DMS114 treated with DMSO at 0.1 percent for 48 hours (cell line): ENCODE measurements around the gene WDR64.

Experiments used
- DNase-seq: peaks from one replicate; lab custom pipeline; 2025; ENCODE audit not compliant: unreplicated experiment; lab: John Stamatoyannopoulos, UW

The WDR64 gene

DNA sequence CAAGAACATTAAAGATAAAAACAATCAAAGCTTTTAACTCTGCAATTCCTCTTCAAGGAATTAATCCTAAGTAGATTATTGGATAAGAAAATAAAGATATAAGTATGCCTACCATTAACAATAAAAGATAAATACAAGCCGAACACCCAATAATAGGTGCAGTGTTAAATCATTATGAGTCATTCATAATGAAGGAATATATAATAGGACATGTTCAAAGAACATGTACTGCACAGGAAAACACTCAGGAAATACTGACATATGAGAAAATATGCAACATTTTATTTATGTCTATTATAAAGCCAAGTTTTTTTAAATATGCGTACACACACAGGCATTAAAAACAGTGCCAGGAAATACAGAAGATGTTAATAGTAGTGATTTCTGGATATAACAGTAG is 184.9 kb downstream of the WDR64 start:
- no peak for DNase-seq

DNA sequence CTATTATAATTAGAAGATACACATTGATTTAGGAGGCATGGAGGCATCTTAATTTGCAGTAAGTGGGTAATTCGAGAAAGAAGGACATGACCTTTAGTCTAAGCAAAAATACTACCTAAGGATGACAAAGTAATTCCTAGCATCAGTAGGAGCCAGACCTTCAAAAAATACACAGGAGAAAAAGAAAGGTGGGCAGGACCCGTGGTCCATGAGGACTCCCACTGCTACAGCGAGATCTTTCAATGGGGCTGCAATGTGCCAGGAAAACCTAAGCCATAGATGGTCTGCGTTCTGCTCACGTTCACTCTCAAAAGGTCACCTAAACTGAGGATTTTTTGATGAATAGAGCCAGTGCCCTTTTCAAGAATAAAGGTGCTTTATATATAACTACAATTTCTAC is 185.3 kb downstream of the WDR64 start:
- DNase-seq = no peak

DNA sequence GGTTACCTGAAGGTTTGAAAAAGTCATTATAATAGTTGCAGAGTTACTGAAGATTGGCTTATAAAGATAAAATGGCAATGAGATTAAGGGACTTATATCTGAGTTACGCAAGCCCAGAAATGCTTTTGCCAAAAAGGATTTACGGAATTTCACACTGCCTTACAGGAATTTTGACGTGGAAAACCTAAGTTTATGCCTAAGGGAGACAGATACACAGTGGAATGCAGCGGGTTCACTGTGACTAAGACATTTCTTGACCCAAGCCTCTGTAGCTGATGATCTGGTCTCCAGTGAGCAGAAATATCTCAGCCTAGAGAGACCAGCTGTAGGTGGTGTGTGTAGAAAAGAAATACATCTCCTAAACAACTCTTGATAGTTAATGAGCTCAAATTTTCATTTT is 185.8 kb downstream of the WDR64 start:
- DNase-seq = no peak

DNA sequence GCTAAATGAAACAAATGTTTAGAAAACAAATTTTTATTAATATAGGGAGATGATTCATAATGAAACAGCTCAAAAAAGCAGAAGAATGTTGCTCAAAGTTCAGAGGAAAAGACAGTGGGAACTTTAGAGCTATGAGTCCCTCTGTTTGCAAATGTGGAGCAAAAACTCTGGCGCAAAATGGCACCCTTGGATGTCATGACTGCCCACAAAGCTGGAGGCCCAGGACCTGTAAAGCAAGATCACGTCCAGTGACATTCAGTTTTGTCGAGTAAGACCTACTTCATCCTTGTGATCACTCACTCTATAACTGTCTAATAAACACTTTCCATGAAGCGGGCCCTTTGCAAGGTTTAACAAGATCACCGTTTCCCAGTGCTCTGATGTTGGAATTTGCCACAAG is 186.8 kb downstream of the WDR64 start:
- no peak for DNase-seq

DNA sequence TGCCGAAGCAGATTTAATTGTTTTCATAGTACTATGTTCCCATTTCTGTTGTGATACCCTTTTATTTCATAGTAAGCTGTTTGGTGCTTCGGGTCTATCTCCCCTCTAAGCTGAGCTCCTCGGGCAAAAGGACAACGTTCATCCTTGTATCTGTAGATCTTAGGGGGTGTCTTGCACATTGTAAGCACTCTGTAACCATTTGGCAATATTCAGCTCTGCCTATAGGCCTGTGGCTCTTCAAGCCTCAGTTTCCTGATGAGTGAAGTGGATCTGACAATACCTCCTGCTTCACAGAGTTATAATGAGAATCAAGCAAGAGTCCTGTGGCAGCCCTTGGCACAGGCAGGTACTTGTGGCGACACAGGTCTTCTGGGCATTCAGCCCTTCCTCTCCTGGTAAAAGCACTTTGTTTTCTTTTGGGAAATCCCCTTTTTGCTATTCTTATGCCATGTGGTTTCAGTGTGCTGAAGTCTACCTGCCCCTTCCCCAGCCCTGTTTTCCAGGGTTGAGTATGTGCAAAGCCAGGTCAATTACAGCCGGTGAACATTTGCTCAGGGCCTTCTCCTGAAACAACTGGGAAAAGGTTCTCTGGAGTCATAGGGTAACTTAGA is 187.4 kb downstream of the WDR64 start:
- no peak for DNase-seq

DNA sequence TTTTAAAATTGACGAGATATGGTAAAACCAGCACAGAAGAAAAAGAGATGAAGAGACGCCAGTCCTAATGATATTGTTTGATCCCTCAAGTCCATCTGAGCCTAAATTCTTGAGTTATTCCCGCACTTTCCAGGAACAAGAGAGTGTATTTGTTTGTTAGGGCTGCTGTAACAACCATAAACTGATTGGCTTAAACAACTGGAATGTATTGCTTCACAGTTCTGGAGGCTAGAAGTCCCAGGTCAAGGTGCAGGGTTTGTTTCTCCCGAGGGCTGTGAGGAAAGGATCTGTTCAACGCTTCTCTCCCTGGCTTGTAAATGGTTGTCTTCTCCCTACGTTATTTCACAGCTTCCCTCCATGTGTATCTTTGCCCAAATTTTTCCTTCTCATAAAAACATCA is 188.1 kb downstream of the WDR64 start:
- DNase-seq = no peak

DNA sequence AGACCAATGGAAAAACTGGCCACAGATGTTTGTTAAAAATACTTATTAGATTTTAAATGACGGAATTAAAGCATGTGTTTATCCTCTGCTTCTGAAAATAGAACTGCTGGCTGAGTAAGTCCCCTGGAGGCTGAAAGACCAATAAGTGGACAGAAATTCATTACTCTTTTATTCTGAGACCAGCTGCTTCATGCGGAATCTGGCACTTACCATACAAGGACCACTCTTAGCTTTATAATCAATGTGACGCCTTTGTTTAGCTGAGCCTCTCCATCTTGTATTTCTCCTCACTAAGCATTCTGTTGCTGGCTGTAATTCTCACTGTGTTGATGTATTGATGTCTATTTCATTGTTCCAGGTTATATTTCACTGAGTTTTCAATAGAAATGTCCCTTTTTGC is 189.6 kb downstream of the WDR64 start:
- DNase-seq = no peak

DNA sequence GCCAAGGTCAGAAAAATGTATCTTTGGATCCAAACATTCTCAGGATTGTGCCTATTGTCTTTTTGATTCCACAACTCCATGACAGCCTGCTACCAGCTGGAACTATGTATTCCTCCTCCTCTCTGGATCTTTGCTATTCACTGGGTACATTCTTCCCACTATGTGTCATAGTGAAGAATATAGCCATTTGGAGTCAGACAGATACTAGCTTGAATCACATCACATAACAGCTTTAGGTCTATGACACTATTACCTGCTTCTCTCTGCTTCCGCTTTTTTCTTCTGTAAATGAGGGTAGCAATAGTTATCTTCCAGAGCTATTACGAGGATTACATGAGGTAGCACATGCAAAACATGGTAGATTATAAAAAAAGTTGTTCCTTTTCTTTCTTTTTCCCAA is 190.5 kb downstream of the WDR64 start:
- no peak for DNase-seq

DNA sequence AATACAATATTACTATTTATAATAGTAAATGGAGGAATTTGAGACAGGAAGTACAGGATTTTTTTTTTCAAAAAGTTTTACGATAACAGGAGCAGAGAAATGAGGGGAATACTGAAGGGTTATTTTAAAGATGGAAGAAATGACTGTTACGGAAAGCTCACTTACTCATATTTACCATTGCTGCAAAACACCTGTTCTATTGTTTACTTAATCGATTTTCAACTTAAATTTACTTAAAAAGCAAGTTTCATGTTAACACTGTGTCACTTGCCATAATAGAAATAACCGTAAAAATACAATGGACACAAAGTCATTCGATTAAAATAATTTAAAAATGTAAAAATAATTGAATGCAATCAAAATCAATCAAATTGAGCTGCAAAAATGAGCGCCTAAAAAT is 192.5 kb downstream of the WDR64 start:
- no peak for DNase-seq

DNA sequence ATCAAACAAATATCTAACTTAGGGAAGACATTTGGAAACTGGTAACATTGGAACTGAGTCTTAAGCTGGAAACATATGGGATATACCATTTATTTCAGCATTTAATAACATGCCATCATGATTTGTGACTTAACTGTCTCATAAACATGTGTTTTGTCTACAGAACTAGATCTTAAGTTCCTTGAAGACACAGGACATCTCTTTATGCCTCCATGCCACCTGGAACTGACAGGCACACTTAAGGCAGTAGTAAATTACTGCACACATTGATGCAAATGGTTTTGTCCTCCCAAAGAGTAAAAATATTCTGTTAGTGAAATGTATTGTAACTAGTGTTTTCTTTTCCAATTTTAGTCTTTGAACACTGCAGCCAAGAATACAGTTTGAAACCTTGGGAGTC is 194.3 kb downstream of the WDR64 start:
- no peak for DNase-seq

DNA sequence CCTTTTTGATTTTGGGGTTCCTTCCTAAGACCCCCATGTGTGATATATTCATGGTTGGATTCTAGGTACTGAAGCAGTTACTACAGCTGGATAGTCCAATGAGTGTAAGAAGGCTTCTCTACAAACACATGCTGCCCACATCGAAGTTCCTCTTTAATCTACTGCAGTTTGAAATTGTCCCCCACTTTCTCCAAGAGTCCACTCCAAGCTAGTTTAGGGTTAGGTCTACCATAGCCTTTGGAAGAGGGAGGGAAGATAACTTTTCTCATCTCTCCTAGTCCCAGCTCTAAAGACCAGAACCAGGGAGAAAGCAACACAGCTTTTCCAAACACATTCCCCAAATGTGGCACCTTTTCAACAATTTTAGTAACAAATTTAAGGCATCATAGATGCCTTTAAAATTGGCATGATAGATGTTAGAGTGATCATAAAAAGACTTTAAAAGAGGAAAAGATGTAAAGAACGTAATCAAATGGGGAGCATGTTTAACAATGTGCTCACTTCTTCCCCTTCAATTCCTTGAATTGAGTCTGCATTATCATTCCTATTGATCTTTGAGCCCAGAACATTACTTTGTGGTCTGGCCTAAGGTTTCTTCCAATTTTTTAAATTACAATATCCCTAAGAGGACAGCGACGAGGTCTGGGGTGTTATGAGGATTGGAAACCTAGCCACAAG is 194.9 kb downstream of the WDR64 start:
- DNase-seq = no peak

DNA sequence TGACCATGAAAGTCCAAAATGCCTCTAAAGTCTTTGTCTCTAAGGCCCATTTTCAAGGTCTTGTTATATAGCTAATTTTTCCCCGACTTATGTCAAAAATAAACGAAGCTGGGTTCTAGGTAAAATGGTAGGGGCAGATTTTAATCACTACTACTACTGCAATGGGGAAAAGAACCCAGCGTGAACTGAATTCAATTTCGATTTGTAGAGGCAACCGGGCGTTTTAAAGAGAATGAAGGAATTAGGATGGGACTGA is 195.4 kb downstream of the WDR64 start:
- DNase-seq = no peak

DNA sequence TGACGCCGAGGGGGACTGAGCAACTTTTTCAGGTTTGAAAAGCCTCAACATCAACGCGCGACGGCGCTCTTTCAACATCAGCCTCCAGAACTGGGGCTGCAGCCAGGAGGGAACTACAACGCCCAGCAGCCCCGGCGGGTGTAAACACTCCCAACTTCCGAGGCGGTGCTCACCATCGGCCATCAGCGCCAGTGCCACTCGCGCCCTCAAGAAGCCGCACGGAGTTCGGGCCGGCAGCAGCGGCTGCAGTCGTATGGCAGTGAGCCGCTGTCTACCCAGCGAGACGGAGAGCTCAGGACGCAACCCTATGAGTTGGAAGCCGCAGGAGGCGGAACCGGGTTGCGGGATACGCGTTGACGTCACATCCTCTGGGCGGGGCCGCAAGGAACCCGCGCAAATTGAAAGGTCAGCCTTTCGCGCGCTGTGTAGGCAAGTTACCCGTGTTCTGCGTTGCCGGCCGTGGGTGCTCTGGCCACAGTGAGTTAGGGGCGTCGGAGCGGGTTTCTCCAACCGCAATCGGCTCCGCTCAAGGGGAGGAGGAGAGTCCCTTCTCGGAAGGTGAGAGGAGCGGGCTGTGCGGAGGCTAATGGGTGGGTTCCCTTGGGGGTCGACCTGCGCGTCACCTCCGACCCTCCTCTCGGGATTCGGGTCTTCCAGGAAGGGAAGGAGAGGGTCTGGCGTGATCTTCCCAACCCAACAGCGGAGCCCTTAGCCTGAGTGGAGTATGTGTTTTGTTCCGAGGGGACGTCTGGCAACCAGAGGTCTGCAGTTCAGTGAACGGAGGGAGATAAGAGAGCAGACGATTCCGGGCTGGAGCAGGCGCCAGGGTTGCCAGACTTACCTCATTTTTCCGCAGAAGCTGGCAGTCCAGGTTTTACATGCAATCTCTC is 196.0 kb downstream of the WDR64 start, which contains the start of gene EXO1:
EXO1 (plus strand) TSS at position 409 of the 890 bp plus-strand sequence. CDS start 2,222 bp downstream, outside the sequence.
- peak; percentile 91 for DNase-seq

DNA sequence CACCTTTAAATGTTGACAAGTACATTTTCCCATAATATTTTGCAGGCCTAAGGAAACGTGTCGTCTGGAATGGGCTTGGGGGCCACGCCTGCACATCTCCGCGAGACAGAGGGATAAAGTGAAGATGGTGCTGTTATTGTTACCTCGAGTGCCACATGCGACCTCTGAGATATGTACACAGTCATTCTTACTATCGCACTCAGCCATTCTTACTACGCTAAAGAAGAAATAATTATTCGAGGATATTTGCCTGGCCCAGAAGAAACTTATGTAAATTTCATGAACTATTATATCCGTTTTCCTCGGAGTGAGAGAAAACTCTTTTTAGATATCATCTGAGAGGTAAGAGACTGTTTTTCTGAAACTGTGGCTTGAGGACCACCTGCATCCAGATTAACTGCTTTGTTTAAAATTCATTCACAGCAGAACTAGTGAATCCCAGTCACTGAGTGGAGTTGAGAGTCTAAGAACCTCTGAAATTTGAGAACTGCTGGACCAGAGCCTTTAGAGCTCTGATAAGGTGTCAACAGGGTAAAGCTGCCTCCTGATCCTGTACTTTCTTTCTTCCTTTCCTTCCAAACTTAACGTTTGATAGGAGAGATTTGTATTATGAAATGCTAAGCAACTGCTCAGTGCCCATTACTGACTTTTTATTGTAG is 196.7 kb downstream of the WDR64 start:
- DNase-seq = no peak

DNA sequence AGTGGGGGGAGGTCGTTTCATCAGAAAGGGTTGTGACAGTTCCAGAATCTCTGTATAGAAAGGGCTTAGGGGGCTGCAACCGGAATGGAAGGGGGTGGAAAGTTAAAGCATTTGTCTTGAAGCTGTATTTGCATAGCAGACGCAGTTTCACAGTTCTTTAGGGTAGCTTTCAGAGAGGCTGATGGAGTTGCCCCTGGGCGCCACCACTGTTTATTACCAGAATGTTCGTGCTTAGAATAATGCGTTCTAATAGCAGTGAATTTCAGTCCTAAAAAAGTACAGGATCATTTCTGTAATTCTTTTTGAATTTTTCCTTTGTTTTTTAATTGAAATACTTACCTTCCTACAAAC is 197.2 kb downstream of the WDR64 start:
- no peak for DNase-seq
